ENCODE results near the gene RFPL3.
"Not testable (repeated sequence)": the region's sequence is repeated elsewhere in the genome, so short reads cannot be mapped to it uniquely, and the experiment has no call there.

The RFPL3 gene

GRCh38 chr22:32348031-32348611 is 9.5 kb upstream of the RFPL3 start:
- Histone ChIP-seq H2AFZ (ENCODE audit: low read depth, low read length) (no peak overlapping the region), H4K91ac (ENCODE audit: low read length) (no peak overlapping the region), H4K8ac (ENCODE audit: low read length) (no peak overlapping the region), H3K9me3 (ENCODE audit: control insufficient read depth, low read length) (no peaks in the 10 kb centered on the region), H2AK5ac (ENCODE audit: low read length, severe bottlenecking) (no peak overlapping the region), H3K27ac (ENCODE audit: low read length, poor library complexity, severe bottlenecking) (no peak overlapping the region), H3K4me2 (ENCODE audit: low read length, poor library complexity, severe bottlenecking) (no peak overlapping the region), H3K36me3 (ENCODE audit: control insufficient read depth in 1 of 2, insufficient read depth in 2 of 2, low read depth in 1 of 2, low read length in 2 of 2) (no peaks in the 10 kb centered on the region), H3K4me3 (ENCODE audit: insufficient read depth in 1 of 2, low read depth in 1 of 2, low read length in 2 of 2) (no peak overlapping the region), H3K18ac (ENCODE audit: low read depth in 1 of 2, low read length in 2 of 2) (no peak overlapping the region), H3K14ac (ENCODE audit: low read length in 2 of 2) (no peak overlapping the region), H2BK12ac (ENCODE audit: low read length in 2 of 2) (no peak overlapping the region), H2BK15ac (ENCODE audit: low read depth, poor library complexity, severe bottlenecking) (no peak overlapping the region), H3K27me3 (ENCODE audit: control insufficient read depth in 1 of 2, insufficient read depth in 1 of 2, low read length in 2 of 2) (peaks cover 2 to 13% of the 10 kb centered on the region in 2 experiments), H3K23ac (ENCODE audit: low read length in 2 of 2) (no peak overlapping the region), H3K9ac (ENCODE audit: low read length) (no peak overlapping the region), H2BK120ac (ENCODE audit: low read depth, low read length) (no peak overlapping the region), H3K79me1 (replicated peaks; ENCODE audit: low read length, poor library complexity, severe bottlenecking) (no peaks in the 10 kb centered on the region), H2BK5ac (ENCODE audit: low read depth, low read length, poor library complexity, severe bottlenecking) (no peak overlapping the region), H3K4ac (ENCODE audit: low read depth in 1 of 2, low read length in 2 of 2) (no peak overlapping the region), H3K4me1 (ENCODE audit: control insufficient read depth, insufficient read depth, low read depth, low read length) (no peaks in the 10 kb centered on the region)
- WGBS = 90% methylated on average over 4 of the region's 6 CpGs
- DNase-seq = no peak

GRCh38 chr22:32351875-32352274 is 5.8 kb upstream of the RFPL3 start:
- WGBS = 100% methylated on average over 1 of the region's 1 CpG
- not testable (repeated sequence) for H4K91ac ChIP-seq (ENCODE audit: low read length); H2AK5ac ChIP-seq (ENCODE audit: low read length, severe bottlenecking); H3K9ac ChIP-seq (ENCODE audit: low read length); H3K4me3 ChIP-seq (ENCODE audit: insufficient read depth in 1 of 2, low read depth in 1 of 2, low read length in 2 of 2); H3K23ac ChIP-seq (ENCODE audit: low read length in 2 of 2); H3K36me3 ChIP-seq (ENCODE audit: control insufficient read depth in 1 of 2, insufficient read depth in 2 of 2, low read depth in 1 of 2, low read length in 2 of 2); H2BK120ac ChIP-seq (ENCODE audit: low read depth, low read length); H2AFZ ChIP-seq (ENCODE audit: low read depth, low read length); H3K4ac ChIP-seq (ENCODE audit: low read depth in 1 of 2, low read length in 2 of 2); H4K8ac ChIP-seq (ENCODE audit: low read length); H3K79me1 ChIP-seq (replicated peaks; ENCODE audit: low read length, poor library complexity, severe bottlenecking); H3K4me2 ChIP-seq (ENCODE audit: low read length, poor library complexity, severe bottlenecking); H3K14ac ChIP-seq (ENCODE audit: low read length in 2 of 2); H2BK15ac ChIP-seq (ENCODE audit: low read depth, poor library complexity, severe bottlenecking); H2BK5ac ChIP-seq (ENCODE audit: low read depth, low read length, poor library complexity, severe bottlenecking); H3K18ac ChIP-seq (ENCODE audit: low read depth in 1 of 2, low read length in 2 of 2); H3K4me1 ChIP-seq (ENCODE audit: control insufficient read depth, insufficient read depth, low read depth, low read length); H3K27ac ChIP-seq (ENCODE audit: low read length, poor library complexity, severe bottlenecking); H3K27me3 ChIP-seq (ENCODE audit: control insufficient read depth in 1 of 2, insufficient read depth in 1 of 2, low read length in 2 of 2); H2BK12ac ChIP-seq (ENCODE audit: low read length in 2 of 2); DNase-seq; H3K9me3 ChIP-seq (ENCODE audit: control insufficient read depth, low read length)

GRCh38 chr22:32352681-32353080 is 5.0 kb upstream of the RFPL3 start:
- H3K18ac ChIP-seq (ENCODE audit: low read depth in 1 of 2, low read length in 2 of 2) = no peak overlapping the region
- no peak overlapping the region for H3K14ac ChIP-seq (ENCODE audit: low read length in 2 of 2)
- H2AFZ ChIP-seq (ENCODE audit: low read depth, low read length) = no peak overlapping the region
- H2BK5ac ChIP-seq (ENCODE audit: low read depth, low read length, poor library complexity, severe bottlenecking) = no peak overlapping the region
- DNase-seq = no peak
- no peaks in the 10 kb centered on the region for H3K79me1 ChIP-seq (replicated peaks; ENCODE audit: low read length, poor library complexity, severe bottlenecking)
- no peak overlapping the region for H4K8ac ChIP-seq (ENCODE audit: low read length)
- no peak overlapping the region for H3K4me2 ChIP-seq (ENCODE audit: low read length, poor library complexity, severe bottlenecking)
- no peaks in the 10 kb centered on the region for H3K27me3 ChIP-seq (ENCODE audit: control insufficient read depth in 1 of 2, insufficient read depth in 1 of 2, low read length in 2 of 2)
- no peak overlapping the region for H2BK15ac ChIP-seq (ENCODE audit: low read depth, poor library complexity, severe bottlenecking)
- H2BK12ac ChIP-seq (ENCODE audit: low read length in 2 of 2) = no peak overlapping the region
- H3K4me1 ChIP-seq (ENCODE audit: control insufficient read depth, insufficient read depth, low read depth, low read length) = no peaks in the 10 kb centered on the region
- H3K27ac ChIP-seq (ENCODE audit: low read length, poor library complexity, severe bottlenecking) = no peak overlapping the region
- no peak overlapping the region for H3K4ac ChIP-seq (ENCODE audit: low read depth in 1 of 2, low read length in 2 of 2)
- H3K4me3 ChIP-seq (ENCODE audit: insufficient read depth in 1 of 2, low read depth in 1 of 2, low read length in 2 of 2) = no peak overlapping the region
- no peak overlapping the region for H2BK120ac ChIP-seq (ENCODE audit: low read depth, low read length)
- H3K23ac ChIP-seq (ENCODE audit: low read length in 2 of 2) = no peak overlapping the region
- WGBS = 95% methylated on average over 14 of the region's 14 CpGs
- H2AK5ac ChIP-seq (ENCODE audit: low read length, severe bottlenecking) = no peak overlapping the region
- H3K9me3 ChIP-seq (ENCODE audit: control insufficient read depth, low read length) = no peaks in the 10 kb centered on the region
- no peaks in the 10 kb centered on the region for H3K36me3 ChIP-seq (ENCODE audit: control insufficient read depth in 1 of 2, insufficient read depth in 2 of 2, low read depth in 1 of 2, low read length in 2 of 2)
- no peak overlapping the region for H3K9ac ChIP-seq (ENCODE audit: low read length)
- H4K91ac ChIP-seq (ENCODE audit: low read length) = no peak overlapping the region

GRCh38 chr22:32353292-32353691 is 4.4 kb upstream of the RFPL3 start:
- H2BK5ac ChIP-seq (ENCODE audit: low read depth, low read length, poor library complexity, severe bottlenecking) = no peak overlapping the region
- no peak overlapping the region for H3K9ac ChIP-seq (ENCODE audit: low read length)
- H3K23ac ChIP-seq (ENCODE audit: low read length in 2 of 2) = no peak overlapping the region
- H2AK5ac ChIP-seq (ENCODE audit: low read length, severe bottlenecking) = no peak overlapping the region
- no peak overlapping the region for H4K91ac ChIP-seq (ENCODE audit: low read length)
- H3K27me3 ChIP-seq (ENCODE audit: control insufficient read depth in 1 of 2, insufficient read depth in 1 of 2, low read length in 2 of 2) = no peaks in the 10 kb centered on the region
- H2BK120ac ChIP-seq (ENCODE audit: low read depth, low read length) = no peak overlapping the region
- H4K8ac ChIP-seq (ENCODE audit: low read length) = no peak overlapping the region
- no peaks in the 10 kb centered on the region for H3K36me3 ChIP-seq (ENCODE audit: control insufficient read depth in 1 of 2, insufficient read depth in 2 of 2, low read depth in 1 of 2, low read length in 2 of 2)
- H3K4me3 ChIP-seq (ENCODE audit: insufficient read depth in 1 of 2, low read depth in 1 of 2, low read length in 2 of 2) = no peak overlapping the region
- H3K27ac ChIP-seq (ENCODE audit: low read length, poor library complexity, severe bottlenecking) = no peak overlapping the region
- H3K18ac ChIP-seq (ENCODE audit: low read depth in 1 of 2, low read length in 2 of 2) = no peak overlapping the region
- H3K4ac ChIP-seq (ENCODE audit: low read depth in 1 of 2, low read length in 2 of 2) = no peak overlapping the region
- no peaks in the 10 kb centered on the region for H3K9me3 ChIP-seq (ENCODE audit: control insufficient read depth, low read length)
- no peak for DNase-seq
- H3K4me2 ChIP-seq (ENCODE audit: low read length, poor library complexity, severe bottlenecking) = no peak overlapping the region
- WGBS = 96% methylated on average over 27 of the region's 28 CpGs
- H2AFZ ChIP-seq (ENCODE audit: low read depth, low read length) = no peak overlapping the region
- no peak overlapping the region for H2BK12ac ChIP-seq (ENCODE audit: low read length in 2 of 2)
- H2BK15ac ChIP-seq (ENCODE audit: low read depth, poor library complexity, severe bottlenecking) = no peak overlapping the region
- no peak overlapping the region for H3K14ac ChIP-seq (ENCODE audit: low read length in 2 of 2)
- no peaks in the 10 kb centered on the region for H3K4me1 ChIP-seq (ENCODE audit: control insufficient read depth, insufficient read depth, low read depth, low read length)
- H3K79me1 ChIP-seq (replicated peaks; ENCODE audit: low read length, poor library complexity, severe bottlenecking) = no peaks in the 10 kb centered on the region
